ENCODE measurements around the gene C19orf33.

- TF ChIP-seq, protein P1, sequence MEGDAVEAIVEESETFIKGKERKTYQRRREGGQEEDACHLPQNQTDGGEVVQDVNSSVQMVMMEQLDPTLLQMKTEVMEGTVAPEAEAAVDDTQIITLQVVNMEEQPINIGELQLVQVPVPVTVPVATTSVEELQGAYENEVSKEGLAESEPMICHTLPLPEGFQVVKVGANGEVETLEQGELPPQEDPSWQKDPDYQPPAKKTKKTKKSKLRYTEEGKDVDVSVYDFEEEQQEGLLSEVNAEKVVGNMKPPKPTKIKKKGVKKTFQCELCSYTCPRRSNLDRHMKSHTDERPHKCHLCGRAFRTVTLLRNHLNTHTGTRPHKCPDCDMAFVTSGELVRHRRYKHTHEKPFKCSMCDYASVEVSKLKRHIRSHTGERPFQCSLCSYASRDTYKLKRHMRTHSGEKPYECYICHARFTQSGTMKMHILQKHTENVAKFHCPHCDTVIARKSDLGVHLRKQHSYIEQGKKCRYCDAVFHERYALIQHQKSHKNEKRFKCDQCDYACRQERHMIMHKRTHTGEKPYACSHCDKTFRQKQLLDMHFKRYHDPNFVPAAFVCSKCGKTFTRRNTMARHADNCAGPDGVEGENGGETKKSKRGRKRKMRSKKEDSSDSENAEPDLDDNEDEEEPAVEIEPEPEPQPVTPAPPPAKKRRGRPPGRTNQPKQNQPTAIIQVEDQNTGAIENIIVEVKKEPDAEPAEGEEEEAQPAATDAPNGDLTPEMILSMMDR (IDR thresholded peaks at IDR 0.05 in 2 of 3, conservative IDR thresholded peaks at IDR 0.05 in 1 of 3; ENCODE audit: borderline replicate concordance in 1 of 3, insufficient read depth in 1 of 3, low read depth in 2 of 3, low read length in 2 of 3) = no peak
- no peak for TF ChIP-seq JUND (IDR thresholded peaks at IDR 0.05)
- TF ChIP-seq, protein P2, sequence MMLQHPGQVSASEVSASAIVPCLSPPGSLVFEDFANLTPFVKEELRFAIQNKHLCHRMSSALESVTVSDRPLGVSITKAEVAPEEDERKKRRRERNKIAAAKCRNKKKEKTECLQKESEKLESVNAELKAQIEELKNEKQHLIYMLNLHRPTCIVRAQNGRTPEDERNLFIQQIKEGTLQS (IDR thresholded peaks at IDR 0.05) = no peak
- TF ChIP-seq ZBTB33 (IDR thresholded peaks at IDR 0.05; ENCODE audit: extremely low read depth, insufficient replicate concordance, low read length) = no peak
- no peak for TF ChIP-seq POLR2A (IDR thresholded peaks at IDR 0.05; ENCODE audit: borderline replicate concordance, extremely low read depth, insufficient read depth, insufficient read length)
- TF ChIP-seq SP1 (IDR thresholded peaks at IDR 0.05; ENCODE audit: low read depth) = no peak
- TF ChIP-seq POLR2AphosphoS5 (IDR thresholded peaks at IDR 0.05; ENCODE audit: low read depth, low read length) = no peak
- no peak for TF ChIP-seq REST (IDR thresholded peaks at IDR 0.05; ENCODE audit: low read depth)
- no peak for TF ChIP-seq TCF7L2 (IDR thresholded peaks at IDR 0.05; ENCODE audit: borderline replicate concordance, extremely low read depth, insufficient read depth, insufficient read length)
- no peak for TF ChIP-seq ZFX (IDR thresholded peaks at IDR 0.05)
These were observed 29.3 kb upstream of the C19orf33 start for GRCh38 chr19:38274739-38275138.
